GM23338 (cell line): ENCODE results near the gene GFI1B. TPM values are rescaled to one million over a fixed set of nuclear protein-coding genes. Genes with fewer than 3 reads are reported as not detected.

Experiments
- ATAC-seq: fragments of 200-7000 bp; cut with Tn5 transposase; 3 replicates; pipeline ENCODE4 v1.9.1; 2020
- DNase-seq: peaks from one replicate; pipeline ENCODE4 v3.0.0-alpha.2; 2015; ENCODE audit warnings: low spot score
- H2AFZ ChIP-seq: fragments of 200-600 bp; sonication (generic); 2 replicates; pipeline ENCODE4 v1.8.0; 2016; ENCODE audit warnings: antibody characterized with exemption, mild to moderate bottlenecking, moderate library complexity
- H3F3A ChIP-seq: fragments of 200-600 bp; sonication (generic); replicated peaks from 2 replicates; pipeline ENCODE4 v1.8.0; 2017; ENCODE audit warnings: antibody characterized with exemption, mixed run types, low read depth
- H3K27ac ChIP-seq: fragments of 200-600 bp; sonication (generic); 2 replicates; pipeline ENCODE4 v1.6.1; 2016; ENCODE audit warnings: low read depth
- H3K27me3 ChIP-seq: fragments of 200-600 bp; sonication (generic); 2 replicates; pipeline ENCODE4 v1.8.0; 2016; ENCODE audit warnings: mild to moderate bottlenecking, mixed run types, moderate library complexity; ENCODE audit not compliant: insufficient read depth
- H3K36me3 ChIP-seq: fragments of 200-600 bp; sonication (generic); 2 replicates; pipeline ENCODE4 v1.8.0; 2016; ENCODE audit warnings: mild to moderate bottlenecking; ENCODE audit not compliant: insufficient read depth
- H3K4me1 ChIP-seq: fragments of 200-600 bp; sonication (generic); 2 replicates; pipeline ENCODE4 v1.8.0; 2016; ENCODE audit warnings: mild to moderate bottlenecking, moderate library complexity; ENCODE audit not compliant: insufficient read depth
- H3K4me2 ChIP-seq: fragments of 200-600 bp; sonication (generic); 2 replicates; pipeline ENCODE4 v1.7.1; 2017; ENCODE audit warnings: mixed run types
- H3K4me3 ChIP-seq: fragments of 200-600 bp; sonication (generic); 2 replicates; pipeline ENCODE4 v1.6.1; 2016; ENCODE audit warnings: mixed run types
- H3K79me2 ChIP-seq: fragments of 200-600 bp; sonication (generic); replicated peaks from 2 replicates; pipeline ENCODE4 v1.8.0; 2017; ENCODE audit warnings: mild to moderate bottlenecking; ENCODE audit not compliant: insufficient read depth
- H3K9me2 ChIP-seq: fragments of 200-600 bp; sonication (generic); 2 replicates; pipeline ENCODE4 v1.8.0; 2017; ENCODE audit not compliant: insufficient read depth
- H4K20me1 ChIP-seq: fragments of 200-600 bp; sonication (generic); replicated peaks from 2 replicates; pipeline ENCODE4 v1.8.0; 2017; ENCODE audit warnings: mild to moderate bottlenecking; ENCODE audit not compliant: insufficient read depth
- H3K27ac Mint-ChIP-seq: 2 replicates; pipeline ENCODE4 v1.8.0; 2020; ENCODE audit warnings: inconsistent platforms, mild to moderate bottlenecking, moderate library complexity, mixed read lengths
- H3K27me3 Mint-ChIP-seq: 3 replicates; pipeline ENCODE4 v1.8.0; 2022; ENCODE audit warnings: low read depth, mild to moderate bottlenecking, moderate library complexity, mixed read lengths, inconsistent platforms; ENCODE audit not compliant: insufficient read depth, poor library complexity
- H3K36me3 Mint-ChIP-seq: 3 replicates; pipeline ENCODE4 v1.8.0; 2021; ENCODE audit warnings: low read depth, mild to moderate bottlenecking, inconsistent platforms, moderate library complexity, mixed read lengths
- H3K4me1 Mint-ChIP-seq: 3 replicates; pipeline ENCODE4 v1.8.0; 2020; ENCODE audit warnings: mild to moderate bottlenecking, inconsistent platforms, mixed read lengths
- H3K4me3 Mint-ChIP-seq: 3 replicates; pipeline ENCODE4 v1.8.0; 2021; ENCODE audit warnings: moderate library complexity, mild to moderate bottlenecking, inconsistent platforms, mixed read lengths
- H3K9me3 Mint-ChIP-seq: 3 replicates; pipeline ENCODE4 v1.8.0; 2020; ENCODE audit warnings: moderate library complexity, mild to moderate bottlenecking, inconsistent platforms, mixed read lengths
- CREB1 ChIP-seq: fragments of 250-450 bp; sonication (Bioruptor Pico); IDR thresholded peaks from 2 replicates; pipeline ENCODE4 v1.5.0; 2020; ENCODE audit warnings: low read depth, mild to moderate bottlenecking, moderate library complexity
- EZH2 ChIP-seq: fragments of 200-600 bp; sonication (generic); IDR thresholded peaks from one replicate; pipeline ENCODE4 v1.8.0; 2017; ENCODE audit warnings: antibody characterized with exemption, mild to moderate bottlenecking, low read depth; ENCODE audit not compliant: unreplicated experiment
- EZH2phosphoT487 ChIP-seq: fragments of 200-600 bp; sonication (generic); IDR thresholded peaks from one replicate; pipeline ENCODE4 v1.8.1; 2018; ENCODE audit warnings: antibody characterized with exemption; ENCODE audit not compliant: unreplicated experiment
- JUNB ChIP-seq: IDR thresholded peaks from one replicate; pipeline ENCODE4 v1.6.1; 2016; ENCODE audit warnings: antibody characterized with exemption; ENCODE audit not compliant: unreplicated experiment
- NANOG ChIP-seq: IDR thresholded peaks from 2 replicates; pipeline ENCODE4 v1.6.1; 2016; ENCODE audit warnings: antibody characterized with exemption, borderline replicate concordance
- POLR2AphosphoS5 ChIP-seq: IDR thresholded peaks from 2 replicates; pipeline ENCODE4 v1.6.1; 2016; ENCODE audit warnings: antibody characterized with exemption, low read depth
- STAT1 ChIP-seq: IDR thresholded peaks from one replicate; pipeline ENCODE4 v1.6.1; 2016; ENCODE audit warnings: antibody characterized with exemption; ENCODE audit not compliant: unreplicated experiment
- ZNF114 ChIP-seq: fragments of 250-450 bp; sonication (Bioruptor Pico); IDR thresholded peaks from 2 replicates; pipeline ENCODE4 v1.5.0; 2020; ENCODE audit warnings: mild to moderate bottlenecking, moderate library complexity
- ZNF331 ChIP-seq: fragments of 250-450 bp; sonication (Bioruptor Pico); IDR thresholded peaks from 2 replicates; pipeline ENCODE4 v1.5.0; 2020; ENCODE audit warnings: low read depth, mild to moderate bottlenecking, moderate library complexity
- polyA plus RNA-seq: library from polyadenylated mRNA; unstranded; fragments of >200 nt; fragmentation: Nextera tagmentation; extraction: Ambion mirVana; gene quantifications from 2 replicates; pipeline ENCODE4 v1.2.1, GENCODE V29; 2016
- total RNA-seq: library from RNA; depleted of rRNA; stranded (reverse); fragments of >200 nt; shearing (Covaris generic); gene quantifications from 2 replicates; pipeline ENCODE4 v1.2.3, GENCODE V29; 2014
- TF ChIP-seq, protein P1 (sequence below), 2 experiments: fragments of 200-600 bp in 1 of 2; sonication (generic) in 1 of 2; conservative IDR thresholded peaks; 2 replicates each; pipeline versions ENCODE4 v1.5.1 to v1.6.1; 2016 to 2017; ENCODE audit warnings: antibody characterized with exemption in 2 of 2, low read depth in 2 of 2, mild to moderate bottlenecking in 2 of 2, moderate library complexity in 1 of 2
- TF ChIP-seq, protein P2 (sequence below): IDR thresholded peaks from 2 replicates; pipeline ENCODE4 v1.6.1; 2016; ENCODE audit warnings: antibody characterized with exemption
- TF ChIP-seq, protein P3 (sequence below): IDR thresholded peaks from one replicate; pipeline ENCODE4 v1.6.1; 2018; ENCODE audit warnings: antibody characterized with exemption; ENCODE audit not compliant: unreplicated experiment
- TF ChIP-seq, protein P4 (sequence below): fragments of 250-450 bp; sonication (Bioruptor Pico); IDR thresholded peaks from 2 replicates; pipeline ENCODE4 v1.5.0; 2020; ENCODE audit warnings: mild to moderate bottlenecking, moderate library complexity

Gene GFI1B
- total and polyA plus RNA-seq, 2 experiments from 2014 or later: 0.38 TPM; not detected in 1

DNA sequence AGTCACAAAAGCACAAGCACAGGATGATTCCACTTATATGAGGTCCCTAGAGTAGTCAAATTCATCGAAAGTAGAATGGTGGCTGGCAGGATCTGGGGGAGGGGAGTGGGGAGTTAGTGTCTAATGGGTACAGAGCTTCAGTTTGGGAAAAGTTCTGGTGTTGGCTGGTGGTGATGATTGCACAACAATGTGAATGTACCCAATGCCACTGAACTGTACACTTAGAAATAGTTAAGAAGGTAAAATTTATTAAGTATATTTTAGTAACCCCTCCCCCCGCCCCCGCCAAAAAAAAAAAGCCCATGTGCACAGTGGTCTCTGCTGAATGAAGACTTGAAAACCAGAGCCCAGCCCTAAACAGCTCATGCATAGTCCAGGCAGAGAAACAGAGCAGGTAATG lies 27.5 kb downstream of the GFI1B start:
- TF ChIP-seq EZH2: no peak
- no peak for TF ChIP-seq STAT1
- TF ChIP-seq, protein P1, sequence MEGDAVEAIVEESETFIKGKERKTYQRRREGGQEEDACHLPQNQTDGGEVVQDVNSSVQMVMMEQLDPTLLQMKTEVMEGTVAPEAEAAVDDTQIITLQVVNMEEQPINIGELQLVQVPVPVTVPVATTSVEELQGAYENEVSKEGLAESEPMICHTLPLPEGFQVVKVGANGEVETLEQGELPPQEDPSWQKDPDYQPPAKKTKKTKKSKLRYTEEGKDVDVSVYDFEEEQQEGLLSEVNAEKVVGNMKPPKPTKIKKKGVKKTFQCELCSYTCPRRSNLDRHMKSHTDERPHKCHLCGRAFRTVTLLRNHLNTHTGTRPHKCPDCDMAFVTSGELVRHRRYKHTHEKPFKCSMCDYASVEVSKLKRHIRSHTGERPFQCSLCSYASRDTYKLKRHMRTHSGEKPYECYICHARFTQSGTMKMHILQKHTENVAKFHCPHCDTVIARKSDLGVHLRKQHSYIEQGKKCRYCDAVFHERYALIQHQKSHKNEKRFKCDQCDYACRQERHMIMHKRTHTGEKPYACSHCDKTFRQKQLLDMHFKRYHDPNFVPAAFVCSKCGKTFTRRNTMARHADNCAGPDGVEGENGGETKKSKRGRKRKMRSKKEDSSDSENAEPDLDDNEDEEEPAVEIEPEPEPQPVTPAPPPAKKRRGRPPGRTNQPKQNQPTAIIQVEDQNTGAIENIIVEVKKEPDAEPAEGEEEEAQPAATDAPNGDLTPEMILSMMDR (conservative IDR thresholded peaks at IDR 0.05; ENCODE audit: low read depth in 2 of 2): no peak
- no peak for TF ChIP-seq ZNF331 (CRISPR knock-in tag)
- TF ChIP-seq, protein P2, sequence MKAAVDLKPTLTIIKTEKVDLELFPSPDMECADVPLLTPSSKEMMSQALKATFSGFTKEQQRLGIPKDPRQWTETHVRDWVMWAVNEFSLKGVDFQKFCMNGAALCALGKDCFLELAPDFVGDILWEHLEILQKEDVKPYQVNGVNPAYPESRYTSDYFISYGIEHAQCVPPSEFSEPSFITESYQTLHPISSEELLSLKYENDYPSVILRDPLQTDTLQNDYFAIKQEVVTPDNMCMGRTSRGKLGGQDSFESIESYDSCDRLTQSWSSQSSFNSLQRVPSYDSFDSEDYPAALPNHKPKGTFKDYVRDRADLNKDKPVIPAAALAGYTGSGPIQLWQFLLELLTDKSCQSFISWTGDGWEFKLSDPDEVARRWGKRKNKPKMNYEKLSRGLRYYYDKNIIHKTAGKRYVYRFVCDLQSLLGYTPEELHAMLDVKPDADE: no peak
- no peak for TF ChIP-seq CREB1 (CRISPR knock-in tag)
- TF ChIP-seq JUNB: no peak
- TF ChIP-seq NANOG: no peak
- no peak for TF ChIP-seq POLR2AphosphoS5
- TF ChIP-seq ZNF114 (CRISPR knock-in tag): no peak
- TF ChIP-seq, protein P3, sequence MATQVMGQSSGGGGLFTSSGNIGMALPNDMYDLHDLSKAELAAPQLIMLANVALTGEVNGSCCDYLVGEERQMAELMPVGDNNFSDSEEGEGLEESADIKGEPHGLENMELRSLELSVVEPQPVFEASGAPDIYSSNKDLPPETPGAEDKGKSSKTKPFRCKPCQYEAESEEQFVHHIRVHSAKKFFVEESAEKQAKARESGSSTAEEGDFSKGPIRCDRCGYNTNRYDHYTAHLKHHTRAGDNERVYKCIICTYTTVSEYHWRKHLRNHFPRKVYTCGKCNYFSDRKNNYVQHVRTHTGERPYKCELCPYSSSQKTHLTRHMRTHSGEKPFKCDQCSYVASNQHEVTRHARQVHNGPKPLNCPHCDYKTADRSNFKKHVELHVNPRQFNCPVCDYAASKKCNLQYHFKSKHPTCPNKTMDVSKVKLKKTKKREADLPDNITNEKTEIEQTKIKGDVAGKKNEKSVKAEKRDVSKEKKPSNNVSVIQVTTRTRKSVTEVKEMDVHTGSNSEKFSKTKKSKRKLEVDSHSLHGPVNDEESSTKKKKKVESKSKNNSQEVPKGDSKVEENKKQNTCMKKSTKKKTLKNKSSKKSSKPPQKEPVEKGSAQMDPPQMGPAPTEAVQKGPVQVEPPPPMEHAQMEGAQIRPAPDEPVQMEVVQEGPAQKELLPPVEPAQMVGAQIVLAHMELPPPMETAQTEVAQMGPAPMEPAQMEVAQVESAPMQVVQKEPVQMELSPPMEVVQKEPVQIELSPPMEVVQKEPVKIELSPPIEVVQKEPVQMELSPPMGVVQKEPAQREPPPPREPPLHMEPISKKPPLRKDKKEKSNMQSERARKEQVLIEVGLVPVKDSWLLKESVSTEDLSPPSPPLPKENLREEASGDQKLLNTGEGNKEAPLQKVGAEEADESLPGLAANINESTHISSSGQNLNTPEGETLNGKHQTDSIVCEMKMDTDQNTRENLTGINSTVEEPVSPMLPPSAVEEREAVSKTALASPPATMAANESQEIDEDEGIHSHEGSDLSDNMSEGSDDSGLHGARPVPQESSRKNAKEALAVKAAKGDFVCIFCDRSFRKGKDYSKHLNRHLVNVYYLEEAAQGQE: no peak
- TF ChIP-seq, protein P4, sequence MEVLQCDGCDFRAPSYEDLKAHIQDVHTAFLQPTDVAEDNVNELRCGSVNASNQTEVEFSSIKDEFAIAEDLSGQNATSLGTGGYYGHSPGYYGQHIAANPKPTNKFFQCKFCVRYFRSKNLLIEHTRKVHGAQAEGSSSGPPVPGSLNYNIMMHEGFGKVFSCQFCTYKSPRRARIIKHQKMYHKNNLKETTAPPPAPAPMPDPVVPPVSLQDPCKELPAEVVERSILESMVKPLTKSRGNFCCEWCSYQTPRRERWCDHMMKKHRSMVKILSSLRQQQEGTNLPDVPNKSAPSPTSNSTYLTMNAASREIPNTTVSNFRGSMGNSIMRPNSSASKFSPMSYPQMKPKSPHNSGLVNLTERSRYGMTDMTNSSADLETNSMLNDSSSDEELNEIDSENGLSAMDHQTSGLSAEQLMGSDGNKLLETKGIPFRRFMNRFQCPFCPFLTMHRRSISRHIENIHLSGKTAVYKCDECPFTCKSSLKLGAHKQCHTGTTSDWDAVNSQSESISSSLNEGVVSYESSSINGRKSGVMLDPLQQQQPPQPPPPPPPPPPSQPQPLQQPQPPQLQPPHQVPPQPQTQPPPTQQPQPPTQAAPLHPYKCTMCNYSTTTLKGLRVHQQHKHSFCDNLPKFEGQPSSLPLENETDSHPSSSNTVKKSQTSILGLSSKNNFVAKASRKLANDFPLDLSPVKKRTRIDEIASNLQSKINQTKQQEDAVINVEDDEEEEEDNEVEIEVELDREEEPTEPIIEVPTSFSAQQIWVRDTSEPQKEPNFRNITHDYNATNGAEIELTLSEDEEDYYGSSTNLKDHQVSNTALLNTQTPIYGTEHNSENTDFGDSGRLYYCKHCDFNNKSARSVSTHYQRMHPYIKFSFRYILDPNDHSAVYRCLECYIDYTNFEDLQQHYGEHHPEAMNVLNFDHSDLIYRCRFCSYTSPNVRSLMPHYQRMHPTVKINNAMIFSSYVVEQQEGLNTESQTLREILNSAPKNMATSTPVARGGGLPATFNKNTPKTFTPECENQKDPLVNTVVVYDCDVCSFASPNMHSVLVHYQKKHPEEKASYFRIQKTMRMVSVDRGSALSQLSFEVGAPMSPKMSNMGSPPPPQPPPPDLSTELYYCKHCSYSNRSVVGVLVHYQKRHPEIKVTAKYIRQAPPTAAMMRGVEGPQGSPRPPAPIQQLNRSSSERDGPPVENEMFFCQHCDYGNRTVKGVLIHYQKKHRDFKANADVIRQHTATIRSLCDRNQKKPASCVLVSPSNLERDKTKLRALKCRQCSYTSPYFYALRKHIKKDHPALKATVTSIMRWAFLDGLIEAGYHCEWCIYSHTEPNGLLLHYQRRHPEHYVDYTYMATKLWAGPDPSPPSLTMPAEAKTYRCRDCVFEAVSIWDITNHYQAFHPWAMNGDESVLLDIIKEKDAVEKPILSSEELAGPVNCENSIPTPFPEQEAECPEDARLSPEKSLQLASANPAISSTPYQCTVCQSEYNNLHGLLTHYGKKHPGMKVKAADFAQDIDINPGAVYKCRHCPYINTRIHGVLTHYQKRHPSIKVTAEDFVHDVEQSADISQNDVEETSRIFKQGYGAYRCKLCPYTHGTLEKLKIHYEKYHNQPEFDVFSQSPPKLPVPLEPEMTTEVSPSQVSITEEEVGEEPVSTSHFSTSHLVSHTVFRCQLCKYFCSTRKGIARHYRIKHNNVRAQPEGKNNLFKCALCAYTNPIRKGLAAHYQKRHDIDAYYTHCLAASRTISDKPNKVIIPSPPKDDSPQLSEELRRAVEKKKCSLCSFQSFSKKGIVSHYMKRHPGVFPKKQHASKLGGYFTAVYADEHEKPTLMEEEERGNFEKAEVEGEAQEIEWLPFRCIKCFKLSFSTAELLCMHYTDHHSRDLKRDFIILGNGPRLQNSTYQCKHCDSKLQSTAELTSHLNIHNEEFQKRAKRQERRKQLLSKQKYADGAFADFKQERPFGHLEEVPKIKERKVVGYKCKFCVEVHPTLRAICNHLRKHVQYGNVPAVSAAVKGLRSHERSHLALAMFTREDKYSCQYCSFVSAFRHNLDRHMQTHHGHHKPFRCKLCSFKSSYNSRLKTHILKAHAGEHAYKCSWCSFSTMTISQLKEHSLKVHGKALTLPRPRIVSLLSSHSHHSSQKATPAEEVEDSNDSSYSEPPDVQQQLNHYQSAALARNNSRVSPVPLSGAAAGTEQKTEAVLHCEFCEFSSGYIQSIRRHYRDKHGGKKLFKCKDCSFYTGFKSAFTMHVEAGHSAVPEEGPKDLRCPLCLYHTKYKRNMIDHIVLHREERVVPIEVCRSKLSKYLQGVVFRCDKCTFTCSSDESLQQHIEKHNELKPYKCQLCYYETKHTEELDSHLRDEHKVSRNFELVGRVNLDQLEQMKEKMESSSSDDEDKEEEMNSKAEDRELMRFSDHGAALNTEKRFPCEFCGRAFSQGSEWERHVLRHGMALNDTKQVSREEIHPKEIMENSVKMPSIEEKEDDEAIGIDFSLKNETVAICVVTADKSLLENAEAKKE (CRISPR knock-in tag): no peak
- no peak for TF ChIP-seq EZH2phosphoT487
- Histone ChIP-seq H3K36me3 (no peaks in the 10 kb centered on the region), H4K20me1 (no peaks in the 10 kb centered on the region), H3K27me3 (peaks cover 53% of the 10 kb centered on the region), H3K4me3 (no peak overlapping the region), H3K27ac (no peak overlapping the region), H3K9me2 (no peaks in the 10 kb centered on the region), H3F3A (0 out of 2 replicates have a peak, but pooled peaks cover 4% of the 10 kb centered on the region), H3K4me2 (no peak overlapping the region), H2AFZ (no peak overlapping the region), H3K79me2 (no peaks in the 10 kb centered on the region), H3K4me1 (peaks cover 23% of the 10 kb centered on the region)
- H3K4me3 Mint-ChIP-seq: no peak overlapping the region
- no peaks in the 10 kb centered on the region; the same call in 2 of the 3 replicates for H3K9me3 Mint-ChIP-seq
- no peak overlapping the region for H3K27ac Mint-ChIP-seq
- peaks cover 46% of the 10 kb centered on the region for H3K27me3 Mint-ChIP-seq
- no peak for ATAC-seq
- peaks cover 31% of the 10 kb centered on the region for H3K4me1 Mint-ChIP-seq
- no peaks in the 10 kb centered on the region for H3K36me3 Mint-ChIP-seq
- DNase-seq: no peak
